Right atrium auricular region (tissue), 2 donors: Measurements from ENCODE around the gene IFITM5. TPM values are rescaled to one million over a fixed set of nuclear protein-coding genes. Genes with fewer than 3 reads are reported as not detected.

Source experiments
- DNase-seq: peaks from one replicate; pipeline ENCODE4 v3.0.0-alpha.2; 2019; ENCODE audit warnings: low spot score
- H3K27ac ChIP-seq, 2 donors: fragments of 200-600 bp; sonication (generic); 1 replicate in 1 of 2; 2 replicates in 1 of 2; pipeline ENCODE4 v1.5.1; 2016 to 2019
- H3K27me3 ChIP-seq, 2 donors: fragments of 200-600 bp; sonication (generic); one replicate each; pipeline versions ENCODE4 v1.5.1 to v1.6.0; 2017 to 2019
- H3K36me3 ChIP-seq: fragments of 200-600 bp; sonication (generic); one replicate; pipeline ENCODE4 v1.5.1; 2016
- H3K4me1 ChIP-seq, 2 donors: fragments of 200-600 bp; sonication (generic); one replicate each; pipeline versions ENCODE4 v1.5.1 to v1.6.0; 2017 to 2019
- H3K4me3 ChIP-seq, 2 donors: fragments of 200-600 bp; sonication (generic); 1 replicate in 1 of 2; 2 replicates in 1 of 2; pipeline ENCODE4 v1.5.1; 2017 to 2019; ENCODE audit warnings: mild to moderate bottlenecking in 1 of 2, moderate library complexity in 1 of 2
- H3K9me3 ChIP-seq, 2 donors: fragments of 200-600 bp; sonication (generic); one replicate each; pipeline ENCODE4 v1.5.1; 2019
- CTCF ChIP-seq, 2 donors: fragments of 200-600 bp; sonication (generic); IDR thresholded peaks; one replicate each; pipeline ENCODE4 v1.5.1; 2019; ENCODE audit warnings: antibody characterized with exemption in 2 of 2
- total RNA-seq, 2 donors: library from RNA; depleted of rRNA; stranded (reverse); fragments of >200 nt; gene quantifications; one replicate each; pipeline ENCODE4 v1.1.0, GENCODE V29; 2016

The IFITM5 gene
- total RNA-seq, 2 donors from 2014 or later = not detected

GRCh38 chr11:278001-278951 lies 21.1 kb downstream of the IFITM5 start, which contains the start of gene NLRP6:
TSS of gene NLRP6 (plus strand) at chr11:278407. CDS start at chr11:278570, 163 bp downstream.
- Histone ChIP-seq H3K4me3 (peak within 1 kb of the TSS in 1 of 2 donors; percentile 33), H3K9me3 (no peaks in the 10 kb centered on the region), H3K27me3 (peaks cover 24 to 44% of the 10 kb centered on the region in 2 donors), H3K27ac (no peak within 1 kb of the TSS), H3K36me3 (no peaks in the 10 kb centered on the region), H3K4me1 (peaks cover 0 to 20% of the 10 kb centered on the region in 2 donors)
- TF ChIP-seq CTCF (IDR thresholded peaks at IDR 0.05) = no peak
- no peak for DNase-seq

GRCh38 chr11:276219-276618 lies 23.1 kb downstream of the IFITM5 start:
- H3K9me3 ChIP-seq = no peaks in the 10 kb centered on the region
- peaks cover 0 to 20% of the 10 kb centered on the region in 2 donors for H3K4me1 ChIP-seq
- no peak for TF ChIP-seq CTCF (IDR thresholded peaks at IDR 0.05)
- no peak for DNase-seq
- no peaks in the 10 kb centered on the region for H3K36me3 ChIP-seq
- no peak overlapping the region for H3K4me3 ChIP-seq
- no peak overlapping the region for H3K27ac ChIP-seq
- H3K27me3 ChIP-seq = peaks cover 13 to 28% of the 10 kb centered on the region in 2 donors

GRCh38 chr11:272931-273198 lies 26.5 kb downstream of the IFITM5 start:
- TF ChIP-seq CTCF (IDR thresholded peaks at IDR 0.05) = no peak
- no peaks in the 10 kb centered on the region for H3K27me3 ChIP-seq

GRCh38 chr11:272195-272930 lies 27.0 kb downstream of the IFITM5 start:
- Histone ChIP-seq H3K27ac (no peak overlapping the region), H3K4me3 (no peak overlapping the region), H3K4me1 (no peaks in the 10 kb centered on the region), H3K27me3 (no peaks in the 10 kb centered on the region), H3K9me3 (no peaks in the 10 kb centered on the region), H3K36me3 (no peaks in the 10 kb centered on the region)
- no peak for TF ChIP-seq CTCF (IDR thresholded peaks at IDR 0.05)
- no peak for DNase-seq

More at GRCh38 chr11:272931-273198, 26.5 kb downstream of the IFITM5 start:
- no peak overlapping the region for H3K27ac ChIP-seq
- no peak overlapping the region for H3K4me3 ChIP-seq
- no peak for DNase-seq
- no peaks in the 10 kb centered on the region for H3K9me3 ChIP-seq
- H3K36me3 ChIP-seq = no peaks in the 10 kb centered on the region
- H3K4me1 ChIP-seq = no peaks in the 10 kb centered on the region

GRCh38 chr11:271319-271715 lies 28.0 kb downstream of the IFITM5 start:
- no peak for DNase-seq

More at GRCh38 chr11:271319-271715, 28.0 kb downstream of the IFITM5 start:
- Histone ChIP-seq H3K4me1 (no peaks in the 10 kb centered on the region), H3K9me3 (peaks cover 0 to 2% of the 10 kb centered on the region in 2 donors), H3K4me3 (no peak overlapping the region), H3K27me3 (no peaks in the 10 kb centered on the region), H3K27ac (no peak overlapping the region), H3K36me3 (no peaks in the 10 kb centered on the region)
- no peak for TF ChIP-seq CTCF (IDR thresholded peaks at IDR 0.05)
